Neural progenitor cell (in vitro differentiated cells): ENCODE data around the gene FXR1.

ENCODE experiments used
- EZH2 ChIP-seq: fragments of 200-600 bp; sonication (generic); IDR thresholded peaks from 2 replicates; pipeline ENCODE4 v1.6.1; 2017; ENCODE audit warnings: antibody characterized with exemption, mild to moderate bottlenecking, moderate library complexity
- EZH2phosphoT487 ChIP-seq: fragments of 200-600 bp; sonication (generic); IDR thresholded peaks from 2 replicates; pipeline ENCODE4 v1.6.1; 2017; ENCODE audit warnings: antibody characterized with exemption
- TF ChIP-seq, protein P1 (sequence below): fragments of 200-600 bp; sonication (generic); IDR thresholded peaks from 2 replicates; pipeline ENCODE4 v1.5.1; 2017; ENCODE audit warnings: antibody characterized with exemption, mild to moderate bottlenecking

DNA sequence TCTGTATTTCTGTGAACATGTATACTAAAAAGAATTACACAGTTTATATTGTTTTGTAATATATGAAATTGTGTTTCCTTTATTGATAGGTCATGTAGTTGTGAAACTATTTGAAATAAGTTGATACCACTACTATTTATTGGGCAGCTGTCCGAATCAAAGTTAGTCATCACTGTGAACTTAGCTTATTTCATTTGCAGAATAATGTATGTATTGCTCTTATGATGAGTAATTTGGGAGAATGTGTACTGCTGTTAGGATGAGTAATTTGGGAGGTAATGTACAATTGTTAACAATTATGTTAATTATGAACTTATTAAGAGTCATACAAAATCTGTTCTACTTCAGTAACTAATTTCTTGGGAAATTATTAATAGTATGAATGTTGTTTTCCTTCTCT lies 22.2 kb downstream of the FXR1 start:
- no peak for TF ChIP-seq EZH2
- TF ChIP-seq, protein P1, sequence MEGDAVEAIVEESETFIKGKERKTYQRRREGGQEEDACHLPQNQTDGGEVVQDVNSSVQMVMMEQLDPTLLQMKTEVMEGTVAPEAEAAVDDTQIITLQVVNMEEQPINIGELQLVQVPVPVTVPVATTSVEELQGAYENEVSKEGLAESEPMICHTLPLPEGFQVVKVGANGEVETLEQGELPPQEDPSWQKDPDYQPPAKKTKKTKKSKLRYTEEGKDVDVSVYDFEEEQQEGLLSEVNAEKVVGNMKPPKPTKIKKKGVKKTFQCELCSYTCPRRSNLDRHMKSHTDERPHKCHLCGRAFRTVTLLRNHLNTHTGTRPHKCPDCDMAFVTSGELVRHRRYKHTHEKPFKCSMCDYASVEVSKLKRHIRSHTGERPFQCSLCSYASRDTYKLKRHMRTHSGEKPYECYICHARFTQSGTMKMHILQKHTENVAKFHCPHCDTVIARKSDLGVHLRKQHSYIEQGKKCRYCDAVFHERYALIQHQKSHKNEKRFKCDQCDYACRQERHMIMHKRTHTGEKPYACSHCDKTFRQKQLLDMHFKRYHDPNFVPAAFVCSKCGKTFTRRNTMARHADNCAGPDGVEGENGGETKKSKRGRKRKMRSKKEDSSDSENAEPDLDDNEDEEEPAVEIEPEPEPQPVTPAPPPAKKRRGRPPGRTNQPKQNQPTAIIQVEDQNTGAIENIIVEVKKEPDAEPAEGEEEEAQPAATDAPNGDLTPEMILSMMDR = no peak
- TF ChIP-seq EZH2phosphoT487 = no peak
